DOHH2 (cell line): Measurements from ENCODE around the gene SLC19A2.

Experiments used
- EZH2phosphoT487 ChIP-seq: fragments of 200-600 bp; sonication (generic); IDR thresholded peaks from 2 replicates; pipeline ENCODE4 v1.6.1; 2017; ENCODE audit warnings: borderline replicate concordance, mild to moderate bottlenecking, antibody characterized with exemption, low read length, moderate library complexity, mixed read lengths
- TF ChIP-seq, protein P1 (sequence below): fragments of 200-600 bp; sonication (generic); IDR thresholded peaks from one replicate; pipeline ENCODE4 v1.5.1; 2014; ENCODE audit warnings: antibody characterized with exemption, mild to moderate bottlenecking, low read depth, low read length; ENCODE audit not compliant: poor library complexity, severe bottlenecking

DNA sequence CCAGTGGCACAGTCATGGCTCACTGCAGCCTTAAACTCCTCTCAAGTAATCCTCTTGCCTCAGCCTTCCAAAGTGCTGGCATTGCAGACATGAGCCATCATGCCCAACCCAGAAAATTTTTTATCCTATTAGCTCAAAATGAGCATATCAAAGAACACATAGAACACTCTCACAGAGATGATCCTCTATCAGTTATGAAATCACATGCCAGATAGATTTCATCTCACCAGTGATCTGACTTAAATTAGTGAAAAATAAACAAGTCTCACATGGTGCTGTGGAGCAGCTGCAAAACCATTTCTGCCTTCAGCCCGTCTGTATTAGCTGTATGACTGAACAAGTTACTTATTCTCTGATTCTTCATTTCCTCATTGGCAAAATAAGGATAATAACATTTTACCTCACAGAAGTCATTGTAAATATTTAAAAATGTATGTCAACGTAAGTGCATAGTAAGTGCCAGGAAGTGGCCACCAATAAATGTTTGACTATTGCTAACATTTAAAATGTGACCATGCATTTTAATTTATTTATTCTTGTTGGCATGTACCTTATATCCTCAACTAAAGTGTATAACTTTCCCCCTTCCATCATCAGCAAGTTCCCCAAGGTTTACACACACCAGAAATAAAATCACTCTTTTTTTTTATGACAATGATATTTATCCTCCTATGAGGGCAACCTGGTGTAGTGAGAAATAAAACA, 29.0 kb upstream of the SLC19A2 start:
- TF ChIP-seq, protein P1, sequence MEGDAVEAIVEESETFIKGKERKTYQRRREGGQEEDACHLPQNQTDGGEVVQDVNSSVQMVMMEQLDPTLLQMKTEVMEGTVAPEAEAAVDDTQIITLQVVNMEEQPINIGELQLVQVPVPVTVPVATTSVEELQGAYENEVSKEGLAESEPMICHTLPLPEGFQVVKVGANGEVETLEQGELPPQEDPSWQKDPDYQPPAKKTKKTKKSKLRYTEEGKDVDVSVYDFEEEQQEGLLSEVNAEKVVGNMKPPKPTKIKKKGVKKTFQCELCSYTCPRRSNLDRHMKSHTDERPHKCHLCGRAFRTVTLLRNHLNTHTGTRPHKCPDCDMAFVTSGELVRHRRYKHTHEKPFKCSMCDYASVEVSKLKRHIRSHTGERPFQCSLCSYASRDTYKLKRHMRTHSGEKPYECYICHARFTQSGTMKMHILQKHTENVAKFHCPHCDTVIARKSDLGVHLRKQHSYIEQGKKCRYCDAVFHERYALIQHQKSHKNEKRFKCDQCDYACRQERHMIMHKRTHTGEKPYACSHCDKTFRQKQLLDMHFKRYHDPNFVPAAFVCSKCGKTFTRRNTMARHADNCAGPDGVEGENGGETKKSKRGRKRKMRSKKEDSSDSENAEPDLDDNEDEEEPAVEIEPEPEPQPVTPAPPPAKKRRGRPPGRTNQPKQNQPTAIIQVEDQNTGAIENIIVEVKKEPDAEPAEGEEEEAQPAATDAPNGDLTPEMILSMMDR = no peak
- TF ChIP-seq EZH2phosphoT487 = no peak
